Breast epithelium (tissue), 3 donors: Measurements from ENCODE around the gene F5.
"Not testable (repeated sequence)": the region's sequence is repeated elsewhere in the genome, so short reads cannot be mapped to it uniquely, and the experiment has no call there.

Experiments
- CTCF ChIP-seq, 3 donors: fragments of 450-650 bp; IDR thresholded peaks; one replicate each; pipeline ENCODE4 v1.5.1; 2016 to 2017; ENCODE audit warnings: antibody characterized with exemption in 3 of 3, mild to moderate bottlenecking in 3 of 3, moderate library complexity in 3 of 3
- POLR2A ChIP-seq: fragments of 450-650 bp; IDR thresholded peaks from one replicate; pipeline ENCODE4 v1.6.1; 2016; ENCODE audit warnings: antibody characterized with exemption, mild to moderate bottlenecking, moderate library complexity
- POLR2AphosphoS5 ChIP-seq, 3 donors: sonication (generic); formaldehyde crosslinking; IDR thresholded peaks; one replicate each; pipeline ENCODE4 v1.6.1; 2017; ENCODE audit warnings: antibody characterized with exemption in 3 of 3

- TF ChIP-seq POLR2A; CTCF (IDR thresholded peaks at IDR 0.05); POLR2AphosphoS5 (IDR thresholded peaks at IDR 0.05): not testable (repeated sequence)
Measured at GRCh38 chr1:169533528-169534190, 52.6 kb downstream of the F5 start.
